Smooth muscle cell of the brain vasculature (primary cell): ENCODE data around the gene INTS13.
"Not testable (repeated sequence)": the region's sequence is repeated elsewhere in the genome, so short reads cannot be mapped to it uniquely, and the experiment has no call there.

Experiments used
- DNase-seq: peaks from one replicate; pipeline ENCODE4 v3.0.0-alpha.2; 2012; ENCODE audit warnings: low read depth, low spot score

INTS13 gene, protein sequence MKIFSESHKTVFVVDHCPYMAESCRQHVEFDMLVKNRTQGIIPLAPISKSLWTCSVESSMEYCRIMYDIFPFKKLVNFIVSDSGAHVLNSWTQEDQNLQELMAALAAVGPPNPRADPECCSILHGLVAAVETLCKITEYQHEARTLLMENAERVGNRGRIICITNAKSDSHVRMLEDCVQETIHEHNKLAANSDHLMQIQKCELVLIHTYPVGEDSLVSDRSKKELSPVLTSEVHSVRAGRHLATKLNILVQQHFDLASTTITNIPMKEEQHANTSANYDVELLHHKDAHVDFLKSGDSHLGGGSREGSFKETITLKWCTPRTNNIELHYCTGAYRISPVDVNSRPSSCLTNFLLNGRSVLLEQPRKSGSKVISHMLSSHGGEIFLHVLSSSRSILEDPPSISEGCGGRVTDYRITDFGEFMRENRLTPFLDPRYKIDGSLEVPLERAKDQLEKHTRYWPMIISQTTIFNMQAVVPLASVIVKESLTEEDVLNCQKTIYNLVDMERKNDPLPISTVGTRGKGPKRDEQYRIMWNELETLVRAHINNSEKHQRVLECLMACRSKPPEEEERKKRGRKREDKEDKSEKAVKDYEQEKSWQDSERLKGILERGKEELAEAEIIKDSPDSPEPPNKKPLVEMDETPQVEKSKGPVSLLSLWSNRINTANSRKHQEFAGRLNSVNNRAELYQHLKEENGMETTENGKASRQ

DNA sequence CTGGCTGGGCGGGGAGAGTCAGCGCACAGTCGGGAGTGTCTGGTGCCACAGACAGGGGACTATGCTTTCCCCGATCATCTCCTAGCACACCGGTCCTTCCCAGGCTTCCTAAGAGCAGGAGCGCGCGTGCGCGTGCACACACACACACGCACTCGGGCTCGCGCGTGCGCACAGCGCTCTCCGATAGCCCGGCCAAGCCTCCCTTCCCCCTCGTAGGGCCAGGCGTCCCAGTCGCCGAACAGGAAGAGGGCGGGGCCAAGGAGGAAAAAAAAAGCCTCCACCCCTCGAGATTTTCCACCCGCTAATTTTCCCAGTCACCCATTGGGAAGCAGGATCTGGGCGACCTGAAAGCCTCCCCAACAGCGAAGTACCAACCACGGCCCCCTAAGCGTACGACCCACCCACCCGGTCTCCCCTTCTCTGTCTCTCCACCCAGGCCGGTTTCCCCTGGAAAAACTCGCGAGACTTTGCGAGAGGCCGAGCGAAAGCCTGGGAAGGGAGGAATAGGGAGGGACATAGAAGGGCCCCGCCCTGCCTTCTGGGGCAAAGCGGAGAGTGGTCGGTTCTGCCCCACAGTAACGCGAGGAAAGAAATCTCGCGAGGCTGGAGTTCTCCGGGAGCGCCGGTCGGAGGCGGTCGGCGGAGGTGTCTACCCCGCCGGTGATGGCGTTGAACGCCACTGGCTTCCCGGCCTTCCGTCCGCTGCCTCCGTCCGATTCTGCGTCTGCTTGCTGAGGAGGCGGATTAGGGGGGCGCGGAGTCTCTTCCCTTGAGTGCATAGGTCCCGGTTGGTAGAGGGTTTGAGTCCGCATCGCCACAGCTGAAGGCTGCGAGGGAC lies at the start of gene INTS13, which contains the start of gene FGFR1OP2:
INTS13 (minus strand) TSS at position 119 of the 838 bp plus-strand sequence. CDS start 1,178 bp downstream, outside the sequence.
FGFR1OP2 (plus strand) TSS at position 608 of the 838 bp plus-strand sequence. CDS start 15,689 bp downstream, outside the sequence.
- peak; percentile 96 for DNase-seq

DNA sequence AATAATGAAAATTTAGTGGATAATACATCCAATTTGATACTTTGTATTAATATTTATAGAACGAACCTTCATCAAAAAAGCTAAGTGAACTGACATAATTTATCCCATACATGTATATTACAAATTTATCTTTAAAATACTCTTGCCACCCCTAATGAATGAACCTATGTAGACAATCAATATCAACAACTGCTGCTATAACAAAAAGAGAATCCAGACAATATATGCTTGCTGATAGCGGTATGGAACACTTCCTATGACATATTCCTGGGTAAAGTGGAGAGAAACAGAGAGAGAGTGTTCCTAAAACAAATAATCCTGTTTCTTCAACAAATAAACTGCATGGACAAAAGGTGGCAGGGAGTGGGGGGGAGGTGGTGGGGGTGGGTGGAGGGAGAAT lies 45.1 kb upstream of the INTS13 start:
- no peak for DNase-seq

DNA sequence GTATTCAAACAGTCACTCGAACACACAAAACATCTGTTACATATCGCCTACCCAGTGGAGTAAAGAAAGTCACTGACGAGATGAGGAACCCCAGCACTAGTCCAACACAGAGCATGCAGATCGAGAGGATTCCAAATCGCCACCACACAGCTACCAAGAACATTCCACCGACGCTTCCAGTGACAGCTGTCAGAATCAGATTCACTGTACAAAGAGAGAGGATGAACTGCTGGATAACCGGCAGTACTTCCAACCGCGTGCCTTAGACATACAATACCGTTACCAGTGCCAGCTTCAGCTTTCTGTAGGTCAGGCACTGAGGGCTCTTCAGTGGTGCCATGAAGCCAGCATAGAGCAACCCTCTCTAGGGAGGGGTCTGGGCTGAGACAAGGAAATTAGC lies 42.0 kb upstream of the INTS13 start:
- DNase-seq = no peak

DNA sequence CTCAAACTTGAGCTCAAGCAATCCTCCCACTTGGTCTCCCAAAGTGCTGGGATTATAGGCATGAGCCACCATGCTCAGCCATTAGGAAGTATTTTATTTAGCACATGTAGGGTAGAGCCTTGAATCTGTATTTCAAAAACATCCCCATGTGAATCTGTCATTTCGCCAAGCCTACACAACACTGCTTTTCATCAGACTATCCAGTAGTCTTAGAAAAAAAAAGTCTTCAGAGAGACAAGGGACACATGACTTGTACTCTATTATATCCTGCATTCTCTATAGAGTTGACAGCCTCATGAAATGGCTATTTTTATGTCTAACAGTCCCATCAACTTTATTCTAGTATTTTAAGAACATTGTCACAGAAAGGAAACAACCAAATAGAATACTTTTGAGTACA lies 41.0 kb upstream of the INTS13 start:
- no peak for DNase-seq

DNA sequence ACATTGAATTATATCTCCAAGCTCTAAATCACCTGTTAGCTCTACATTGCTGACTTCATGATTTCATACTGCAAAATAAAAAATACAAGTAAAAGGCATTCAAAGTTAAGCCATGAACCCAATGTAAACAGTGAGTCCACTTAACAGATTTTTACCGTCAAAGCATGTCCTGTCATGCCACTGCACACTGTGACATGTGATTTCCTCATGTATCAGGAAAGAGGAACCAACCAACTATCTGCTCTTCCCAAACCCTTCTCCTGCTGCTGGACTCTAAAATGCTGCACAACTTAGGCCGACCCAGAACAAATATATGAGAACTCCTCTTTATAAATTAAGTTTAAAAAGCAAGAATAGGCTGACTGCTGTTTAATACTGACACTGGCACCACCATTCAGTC lies 38.9 kb upstream of the INTS13 start:
- DNase-seq = no peak

DNA sequence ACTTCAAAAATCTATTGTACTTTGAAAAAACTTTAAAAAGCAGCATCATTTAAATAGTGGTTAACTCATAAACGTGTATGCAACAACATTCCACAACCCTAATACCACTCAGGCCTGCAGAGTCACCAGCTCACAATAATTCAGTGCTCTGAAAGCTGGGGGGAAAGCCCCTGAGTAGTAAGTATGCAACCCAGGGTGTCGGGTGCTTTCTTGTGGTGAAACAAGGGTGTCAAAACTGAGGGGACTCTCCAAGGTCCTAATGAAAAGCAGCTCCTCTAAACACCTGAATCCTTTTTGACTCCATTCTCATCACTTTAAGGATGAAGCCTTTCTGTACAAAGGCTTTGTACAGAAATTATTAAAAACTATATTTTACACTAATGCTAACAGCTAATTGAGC lies 34.2 kb upstream of the INTS13 start:
- DNase-seq = no peak

DNA sequence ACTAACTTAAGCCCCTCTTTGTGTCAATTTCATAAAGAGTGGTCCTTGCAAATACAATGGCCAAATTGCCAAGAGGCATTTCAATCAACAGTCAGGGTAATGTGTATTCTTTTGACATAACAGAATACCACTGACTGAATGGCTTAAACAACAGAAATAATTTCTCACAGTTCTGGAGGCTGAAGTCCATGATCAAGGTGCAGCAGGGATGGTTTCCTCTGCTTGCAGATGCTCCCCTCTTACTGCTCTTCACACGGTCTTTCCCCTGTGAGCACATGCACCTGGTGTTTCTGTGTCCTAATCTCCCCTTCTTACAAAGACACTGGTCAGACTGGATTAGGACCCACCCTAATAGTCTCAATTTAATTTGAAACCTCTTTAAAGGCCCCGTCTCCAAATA lies 32.4 kb upstream of the INTS13 start:
- no peak for DNase-seq

DNA sequence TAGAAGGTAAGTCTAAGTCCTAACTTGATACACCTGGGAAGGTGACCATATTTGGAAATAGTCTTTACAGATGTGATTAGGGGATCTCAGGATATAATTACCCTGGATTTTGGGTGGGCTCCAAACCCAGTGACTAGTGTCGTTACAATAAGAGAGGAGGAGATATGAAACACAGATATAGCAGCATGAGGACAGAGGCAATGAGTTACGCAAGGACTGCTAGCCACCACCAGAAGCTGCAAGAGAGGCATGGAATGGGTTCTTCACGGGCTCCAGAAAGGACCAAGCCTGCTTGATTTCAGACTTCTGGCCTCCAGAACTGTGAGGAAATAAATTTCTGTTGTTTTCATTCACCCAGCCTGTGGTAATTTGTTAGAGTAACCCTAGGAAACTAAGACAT lies 29.1 kb upstream of the INTS13 start:
- no peak for DNase-seq

DNA sequence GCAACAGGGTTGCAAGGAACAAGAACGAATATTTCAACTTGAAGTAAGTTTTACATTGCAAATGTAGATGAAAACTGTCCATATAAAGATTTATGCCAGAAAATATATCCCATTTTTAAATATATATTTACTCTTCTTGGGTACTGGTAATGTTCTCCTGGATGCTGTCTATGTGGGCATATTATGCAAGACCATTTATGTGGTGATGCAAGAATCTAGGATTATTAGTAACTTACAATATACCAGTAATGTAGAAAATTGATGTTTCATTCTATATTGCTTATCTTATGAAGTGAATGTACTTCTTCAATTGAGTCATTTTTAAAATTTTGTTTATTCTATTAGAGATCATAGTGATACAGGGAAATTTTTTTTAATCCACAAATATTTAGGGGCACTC lies 25.6 kb upstream of the INTS13 start:
- DNase-seq = no peak

DNA sequence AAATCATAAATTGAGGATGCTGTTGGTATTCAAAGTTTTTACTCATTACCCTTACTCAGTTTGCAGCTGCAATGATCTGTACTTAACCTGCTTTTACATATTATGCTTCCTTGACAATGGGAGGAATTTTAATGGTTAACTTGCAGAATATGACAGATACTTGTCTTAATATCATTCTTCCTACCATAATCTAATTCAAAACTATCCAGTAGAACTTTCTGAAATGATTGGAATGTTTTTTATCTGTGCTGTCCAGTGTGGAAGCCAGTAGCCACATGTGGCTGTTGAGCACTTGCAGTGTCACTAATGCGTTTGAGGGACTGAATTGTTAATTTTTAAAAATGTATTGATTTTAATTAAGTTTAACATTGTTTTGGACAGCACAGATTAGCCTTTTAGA lies 24.0 kb upstream of the INTS13 start:
- no peak for DNase-seq

DNA sequence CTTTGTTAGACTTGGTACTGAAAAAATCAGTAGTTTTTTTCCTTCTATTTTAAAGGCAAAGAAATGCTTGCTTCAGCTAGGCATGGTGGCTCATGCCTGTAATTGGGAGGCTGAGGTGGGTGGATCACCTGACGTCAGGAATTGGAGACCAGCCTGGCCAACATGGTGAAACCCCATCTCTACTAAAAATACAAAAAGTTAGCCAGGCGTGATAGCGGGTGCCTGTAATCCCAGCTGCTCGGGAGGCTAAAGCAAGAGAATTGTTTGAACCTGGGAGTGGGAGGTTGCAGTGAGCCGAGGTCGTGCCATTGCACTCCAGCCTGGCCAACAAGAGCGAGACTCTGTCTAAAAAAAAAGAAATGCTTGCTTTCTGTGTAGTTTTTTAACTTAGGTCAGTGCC lies 23.6 kb upstream of the INTS13 start:
- DNase-seq = not testable (repeated sequence)

DNA sequence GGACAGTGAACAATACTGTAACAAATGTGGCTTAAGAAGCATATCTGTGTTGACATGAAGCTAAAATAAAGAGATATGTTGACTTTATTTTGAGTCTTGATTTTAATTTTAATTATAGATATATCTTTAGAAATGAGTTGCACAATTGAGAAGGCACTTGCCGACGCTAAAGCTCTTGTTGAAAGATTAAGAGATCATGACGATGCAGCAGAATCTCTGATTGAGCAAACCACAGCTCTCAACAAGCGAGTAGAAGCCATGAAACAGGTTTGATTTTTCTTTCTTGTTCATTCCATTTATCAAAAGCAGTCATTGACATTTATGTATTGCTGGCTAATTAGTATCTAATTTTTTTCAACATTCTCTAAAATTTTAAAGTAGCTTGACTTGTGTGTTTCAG lies 16.2 kb upstream of the INTS13 start:
- DNase-seq = no peak

DNA sequence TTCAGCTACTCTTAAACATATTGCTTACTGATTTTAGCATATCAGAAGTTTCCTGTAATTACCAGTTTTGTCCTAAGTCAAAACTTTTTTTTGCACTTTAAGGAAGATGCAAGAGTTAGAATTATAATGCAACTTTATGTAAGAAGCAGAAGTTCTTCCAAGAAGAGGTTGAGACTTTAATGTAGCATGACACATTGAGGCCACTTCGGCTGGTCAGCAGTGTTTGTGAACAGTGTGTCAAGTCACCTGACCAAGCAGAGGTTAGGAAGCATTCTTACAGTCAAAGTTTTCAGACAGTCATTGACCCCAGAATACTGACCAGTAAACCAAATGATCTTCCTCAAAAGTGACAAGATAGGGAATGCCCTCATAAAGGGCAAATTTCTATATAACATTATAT lies 15.7 kb upstream of the INTS13 start:
- no peak for DNase-seq

DNA sequence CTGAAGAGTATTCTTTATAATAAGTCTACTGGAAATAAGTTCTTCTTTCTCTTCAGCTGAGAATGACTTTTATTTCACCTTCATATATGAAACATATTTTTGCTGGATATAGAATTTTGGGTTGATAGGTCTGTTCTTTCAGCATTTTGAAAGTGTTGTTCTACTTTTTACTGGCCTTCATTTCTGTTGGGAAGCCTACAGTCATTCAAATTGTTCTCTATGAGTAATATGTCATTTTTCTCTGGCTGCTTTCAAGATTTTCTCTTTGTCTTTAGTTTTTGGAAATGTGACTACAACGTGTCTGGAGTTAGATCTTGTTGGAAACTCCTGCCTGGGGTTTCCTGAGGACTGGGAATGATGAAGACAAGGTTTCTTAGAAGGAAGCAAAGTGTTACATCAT lies 10.5 kb upstream of the INTS13 start:
- DNase-seq = no peak

DNA sequence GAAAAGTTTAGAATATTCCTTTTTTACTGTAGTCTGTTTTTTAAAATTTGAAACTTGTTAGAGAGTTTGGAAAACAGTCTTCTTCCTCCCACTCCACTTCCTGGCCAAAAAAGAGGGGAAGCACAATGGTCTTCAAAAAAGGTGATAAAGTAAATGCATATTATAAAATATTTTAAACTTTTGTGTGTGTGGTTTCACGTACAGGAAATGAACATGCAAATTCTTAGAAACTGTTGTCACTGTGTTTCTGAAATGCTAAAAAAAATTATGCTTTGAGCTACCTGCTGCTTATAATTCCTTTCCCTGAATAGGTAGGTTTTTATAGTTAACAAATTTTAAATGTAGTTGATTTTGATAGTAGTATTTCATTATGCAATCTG lies 3.4 kb upstream of the INTS13 start:
- no peak for DNase-seq

DNA sequence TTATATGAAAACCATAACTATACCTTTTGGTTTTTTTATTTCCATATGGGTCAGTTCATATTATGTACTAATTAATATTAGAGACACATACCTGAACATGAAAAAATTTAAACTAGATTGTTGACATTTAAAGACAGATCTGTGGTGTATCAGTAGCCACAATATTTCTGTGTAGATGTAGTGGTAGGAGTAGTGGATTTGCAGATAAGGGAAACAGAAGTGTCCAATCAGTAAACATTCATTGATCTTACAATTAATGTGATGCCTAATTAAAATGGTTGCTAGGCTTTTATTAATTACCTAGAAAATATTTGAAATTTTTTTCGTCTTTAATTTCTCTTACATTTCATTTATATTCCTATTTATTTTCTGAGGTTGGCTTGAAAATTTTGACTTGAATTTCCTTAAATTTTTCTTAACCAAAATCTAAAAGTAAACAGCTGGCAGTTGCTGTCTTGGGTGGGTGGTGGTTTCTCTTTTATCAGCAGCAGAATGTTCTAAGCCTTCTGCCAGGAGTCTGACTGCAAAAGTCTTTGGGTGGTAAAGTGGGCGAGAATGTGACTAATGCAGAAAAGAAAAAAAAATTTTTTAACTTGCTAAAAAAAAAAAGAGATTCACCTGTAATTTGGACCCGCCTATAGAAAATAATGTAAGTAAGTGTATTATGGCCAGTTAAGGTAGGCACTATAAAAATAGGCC lies 2.9 kb upstream of the INTS13 start:
- no peak for DNase-seq

DNA sequence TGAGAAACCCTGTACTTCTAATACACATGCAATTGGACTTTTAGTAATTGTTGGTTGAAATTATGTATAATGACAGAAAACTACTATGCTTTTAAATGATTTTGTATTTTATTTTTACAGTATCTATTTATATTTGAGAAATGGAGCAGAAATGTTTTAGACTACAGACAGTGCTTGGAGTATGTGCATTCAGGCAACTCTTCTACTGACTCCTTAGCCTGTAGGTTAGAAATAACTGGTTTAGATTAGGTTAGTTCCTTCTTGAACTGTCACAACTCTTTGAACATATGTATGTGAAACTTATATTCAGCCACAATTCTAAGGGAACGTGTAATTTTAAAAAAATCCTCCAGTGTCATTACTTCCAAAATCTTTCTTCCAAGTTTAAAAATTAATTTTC lies 2.2 kb upstream of the INTS13 start:
- no peak for DNase-seq

DNA sequence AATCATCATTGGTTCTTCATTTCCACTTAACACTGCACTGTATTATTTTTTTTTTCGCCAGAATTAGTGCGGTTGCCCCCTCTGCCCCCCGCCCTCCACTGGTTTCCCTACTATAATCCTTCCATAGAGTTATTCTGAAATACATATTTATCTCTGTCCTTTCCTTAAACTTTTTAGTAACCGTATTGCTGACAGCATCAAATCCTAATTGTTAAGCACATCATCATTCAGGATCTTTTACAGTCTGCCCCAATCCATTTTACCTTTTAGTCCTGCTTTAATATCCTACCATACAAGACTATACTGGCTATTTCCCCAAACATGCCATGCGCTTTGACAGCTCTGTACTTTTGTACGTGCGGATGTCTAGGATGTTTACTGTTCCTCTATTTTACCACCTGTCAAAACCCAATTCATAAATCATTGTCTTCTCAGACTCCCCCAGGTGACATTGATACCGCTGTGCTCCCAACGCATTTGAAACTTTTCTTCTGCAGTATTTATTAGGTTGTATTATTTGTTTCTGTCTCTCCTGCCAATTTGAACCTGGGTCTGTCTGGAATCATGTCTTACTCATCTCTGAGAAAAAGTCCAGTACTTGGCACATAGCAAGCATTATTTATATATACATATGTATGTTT lies 1.5 kb upstream of the INTS13 start:
- no peak for DNase-seq

DNA sequence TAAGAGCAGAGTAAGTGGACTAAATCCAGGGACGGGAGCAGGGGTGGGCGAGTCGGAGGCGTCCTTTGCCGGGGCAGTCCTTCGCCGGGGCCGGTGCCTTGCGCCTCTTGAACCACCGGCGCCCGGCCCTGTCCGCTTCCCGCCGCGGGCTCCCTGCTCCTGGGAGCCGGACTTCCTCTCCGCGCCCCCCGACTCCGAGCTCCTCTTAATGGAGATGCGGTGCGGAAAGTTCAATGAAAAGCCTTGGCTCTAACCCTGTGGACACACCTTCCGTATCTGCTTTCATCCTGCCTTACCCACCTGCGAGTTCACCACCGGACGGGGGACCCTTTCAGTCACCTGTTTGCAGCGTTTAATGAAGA lies 901 bp upstream of the INTS13 start:
- no peak for DNase-seq

DNA sequence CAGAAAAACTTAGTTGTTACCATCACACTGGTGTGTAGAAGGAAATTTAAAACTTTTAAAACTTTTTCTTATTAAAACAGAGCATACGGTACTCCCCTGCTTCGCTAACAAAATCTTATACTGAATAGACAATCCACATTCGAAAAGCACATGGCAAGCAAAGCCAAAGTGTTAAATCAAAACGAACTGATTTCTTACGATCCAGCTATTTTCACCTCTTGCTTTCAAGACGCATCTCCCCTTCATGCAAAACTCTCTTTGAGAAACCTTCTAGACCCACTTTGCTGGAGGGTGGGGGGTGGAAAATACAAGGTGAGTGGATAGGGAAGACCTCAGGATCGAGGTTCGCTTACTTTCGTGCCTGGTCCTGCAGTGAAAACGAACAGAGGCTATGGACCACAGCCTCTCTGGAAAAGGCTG lies 328 bp downstream of the INTS13 start:
- DNase-seq = no peak
